CD4-positive, alpha-beta T cell treated with Interleukin-21 for 1 hour (primary cell): ENCODE results near the gene PLK3.
"Not testable (repeated sequence)": the region's sequence is repeated elsewhere in the genome, so short reads cannot be mapped to it uniquely, and the experiment has no call there.

Experiments
- DNase-seq: peaks from one replicate; pipeline ENCODE4 v3.0.0-alpha.2; 2020

Gene PLK3

DNA sequence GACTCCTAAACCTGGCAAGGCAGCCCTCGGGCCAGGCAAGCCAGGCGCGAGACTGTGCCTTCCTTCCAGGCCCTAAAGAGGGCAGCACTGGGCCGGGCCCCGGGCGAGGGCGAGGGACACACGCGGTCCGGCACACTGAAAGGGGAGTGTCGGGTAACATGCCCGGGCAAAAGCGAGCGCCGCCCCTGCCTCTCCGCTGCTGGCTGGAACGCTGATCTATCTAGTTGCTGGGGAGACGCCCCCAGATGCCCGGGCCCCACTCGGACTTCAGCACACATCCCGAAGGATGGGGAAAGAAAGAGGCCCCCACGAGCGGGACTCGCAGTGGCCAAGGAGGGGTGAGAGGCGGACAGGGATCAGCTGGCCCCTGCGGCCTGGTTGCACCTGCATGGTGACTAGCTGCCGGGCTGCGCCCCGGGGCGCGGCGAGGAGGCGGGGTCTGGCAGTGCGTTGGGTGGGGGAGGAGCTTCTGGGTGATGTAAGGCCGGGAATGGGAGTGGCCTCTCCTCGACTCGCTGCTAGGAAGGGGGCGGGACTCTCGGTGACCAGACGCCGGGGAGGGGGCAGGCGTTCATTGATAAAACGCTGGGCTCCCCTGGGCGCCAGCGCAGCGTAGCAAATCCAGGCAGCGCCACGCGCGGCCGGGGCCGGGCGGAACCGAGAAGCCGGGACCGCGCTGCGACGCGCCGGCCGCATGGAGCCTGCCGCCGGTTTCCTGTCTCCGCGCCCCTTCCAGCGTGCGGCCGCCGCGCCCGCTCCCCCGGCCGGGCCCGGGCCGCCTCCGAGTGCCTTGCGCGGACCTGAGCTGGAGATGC is at the start of gene PLK3:
PLK3 (plus strand) TSS at position 608 of the 815 bp plus-strand sequence; CDS start at position 695, 87 bp downstream.
- peak; percentile 99 for DNase-seq

GRCh38 chr1:44757420-44757819 is 42.8 kb upstream of the PLK3 start:
- DNase-seq, result no peak

DNA sequence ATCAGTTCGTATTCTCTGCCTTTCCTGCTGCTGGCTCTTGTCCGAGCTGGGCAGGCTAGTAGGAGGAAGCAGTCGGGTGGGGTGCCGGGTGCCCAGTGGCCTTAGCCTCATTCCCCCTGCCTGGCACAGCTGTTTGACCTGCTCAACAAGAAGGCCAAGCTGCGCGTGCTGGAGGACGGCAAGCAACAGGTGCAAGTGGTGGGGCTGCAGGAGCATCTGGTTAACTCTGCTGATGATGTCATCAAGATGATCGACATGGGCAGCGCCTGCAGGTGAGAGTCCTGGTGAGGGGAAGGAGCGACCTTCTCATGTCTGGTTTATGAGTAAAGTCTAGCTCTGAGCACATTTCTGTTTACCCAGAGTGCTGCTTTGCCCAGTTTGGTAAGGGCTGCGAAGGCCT is 41.1 kb upstream of the PLK3 start:
- no peak for DNase-seq

GRCh38 chr1:44760876-44761275 is 39.3 kb upstream of the PLK3 start:
- no peak for DNase-seq

- DNase-seq, result not testable (repeated sequence)
Observed at GRCh38 chr1:44766421-44766820, 33.8 kb upstream of the PLK3 start.

- DNase-seq, result peak; percentile 92
Observed at GRCh38 chr1:44775078-44775929, 24.9 kb upstream of the PLK3 start, which contains the start of gene RPS8. RPS8 (plus strand) TSS chr1:44775540; CDS start chr1:44775597, 57 bp downstream.

- DNase-seq, result peak; percentile 58
Observed at GRCh38 chr1:44775930-44776729, 24.0 kb upstream of the PLK3 start.

DNA sequence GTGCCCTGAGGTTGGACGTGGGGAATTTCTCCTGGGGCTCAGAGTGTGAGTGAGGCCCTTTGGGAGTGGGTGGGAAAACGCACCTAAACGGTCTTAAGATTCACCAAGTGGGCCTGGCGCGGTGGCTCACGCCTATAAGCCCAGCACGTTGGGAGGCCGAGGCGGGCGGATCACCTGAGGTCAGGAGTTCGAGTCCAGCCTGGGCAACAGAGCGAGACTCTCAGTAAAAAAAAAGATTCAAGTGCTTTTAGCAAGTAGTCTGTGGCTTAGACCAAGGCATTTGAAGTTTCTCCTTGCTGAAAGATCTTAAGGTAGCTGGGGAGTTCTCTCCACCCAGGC is 23.5 kb upstream of the PLK3 start:
- no peak for DNase-seq

- no peak for DNase-seq
Observed at GRCh38 chr1:44777547-44777946, 22.6 kb upstream of the PLK3 start.

DNA sequence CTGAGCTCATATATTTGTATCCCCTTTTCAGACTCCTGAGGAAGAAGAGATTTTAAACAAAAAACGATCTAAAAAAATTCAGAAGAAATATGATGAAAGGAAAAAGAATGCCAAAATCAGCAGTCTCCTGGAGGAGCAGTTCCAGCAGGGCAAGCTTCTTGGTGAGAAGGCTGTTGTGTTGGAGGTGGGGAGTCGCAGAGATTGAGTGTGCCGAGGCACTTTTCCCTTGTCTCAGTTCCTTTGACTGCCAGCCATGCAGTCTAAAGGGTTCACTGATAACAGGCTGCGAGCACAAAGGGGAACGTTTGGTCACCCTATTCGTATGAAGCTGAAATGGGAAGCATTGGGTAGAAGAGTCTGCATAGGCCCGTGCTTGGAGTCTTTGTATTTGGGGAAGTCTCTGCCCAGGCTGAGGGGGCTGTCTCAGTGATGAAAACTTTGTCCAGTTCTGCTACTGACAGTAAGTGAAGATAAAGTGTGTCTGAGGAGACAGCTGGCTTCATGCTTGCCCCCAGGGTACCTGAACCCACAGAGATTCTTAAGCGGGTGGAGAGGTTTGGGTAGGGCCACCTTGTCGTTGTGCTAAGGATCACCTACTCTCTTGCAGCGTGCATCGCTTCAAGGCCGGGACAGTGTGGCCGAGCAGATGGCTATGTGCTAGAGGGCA is 22.1 kb upstream of the PLK3 start:
- DNase-seq, result no peak

DNA sequence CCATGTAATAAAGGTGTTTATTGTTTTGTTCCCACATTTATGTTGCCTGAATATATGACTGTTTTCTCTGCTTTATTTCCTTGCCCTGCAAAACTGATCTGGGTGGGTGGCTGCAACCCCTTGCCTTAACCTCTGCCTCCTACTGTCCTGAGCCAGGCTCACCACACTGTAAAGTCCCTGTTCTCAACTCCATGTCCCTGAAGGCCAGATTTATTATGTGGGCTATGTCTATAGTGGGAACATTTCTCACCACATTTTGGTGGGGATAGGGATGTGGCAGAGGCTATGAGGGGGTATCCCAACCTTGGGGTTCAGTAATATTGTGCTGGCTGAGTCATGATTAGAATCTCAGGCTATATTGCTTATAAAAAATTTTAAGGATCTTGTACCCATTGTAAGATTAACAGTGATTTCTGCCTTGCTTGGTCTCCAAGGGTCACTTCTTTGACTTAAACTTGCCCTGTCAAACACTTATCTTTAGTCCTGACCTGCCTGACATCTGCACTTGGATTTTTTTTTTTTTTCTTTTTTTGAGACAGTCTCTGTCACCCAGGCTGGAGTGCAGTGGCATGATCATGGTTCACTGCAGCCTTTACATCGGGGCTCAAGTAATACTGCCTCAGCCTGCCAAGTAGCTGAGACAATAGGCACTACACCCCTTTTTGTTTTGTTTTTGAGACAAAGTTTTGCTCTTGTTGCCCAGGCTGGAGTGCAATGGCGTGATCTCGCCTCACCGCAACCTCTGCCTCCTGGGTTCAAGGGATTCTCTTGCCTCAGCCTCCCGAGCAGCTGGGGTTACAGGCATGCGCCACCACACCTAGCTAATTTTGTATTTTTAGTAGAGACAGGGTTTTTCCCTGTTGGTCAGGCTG is 21.2 kb upstream of the PLK3 start:
- DNase-seq, result no peak

DNA sequence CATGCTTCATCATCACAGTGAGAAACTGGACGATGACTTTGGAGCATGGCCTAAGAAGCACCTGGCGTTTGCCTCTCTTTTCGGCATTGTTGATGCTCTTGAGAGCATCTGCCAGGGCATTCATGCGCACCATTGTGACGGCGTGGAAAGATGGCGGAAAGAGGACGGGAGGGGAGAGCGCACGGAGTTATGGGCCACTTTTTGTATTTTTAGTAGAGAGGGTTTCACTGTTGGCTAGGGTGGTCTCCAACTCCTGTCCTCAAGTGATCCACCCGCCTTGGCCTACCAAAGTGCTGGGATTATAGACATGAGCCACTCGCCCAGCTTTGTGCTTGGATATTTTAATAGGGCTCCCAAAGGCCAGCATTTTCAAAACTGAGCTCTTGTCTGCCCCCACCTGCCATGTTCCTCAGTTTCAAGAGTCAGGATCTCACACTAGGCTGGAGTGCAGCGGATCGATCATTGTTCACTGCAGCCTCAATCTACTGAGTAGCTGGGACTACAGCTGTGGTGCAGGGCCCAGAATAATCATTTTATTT is 19.5 kb upstream of the PLK3 start:
- no peak for DNase-seq

DNA sequence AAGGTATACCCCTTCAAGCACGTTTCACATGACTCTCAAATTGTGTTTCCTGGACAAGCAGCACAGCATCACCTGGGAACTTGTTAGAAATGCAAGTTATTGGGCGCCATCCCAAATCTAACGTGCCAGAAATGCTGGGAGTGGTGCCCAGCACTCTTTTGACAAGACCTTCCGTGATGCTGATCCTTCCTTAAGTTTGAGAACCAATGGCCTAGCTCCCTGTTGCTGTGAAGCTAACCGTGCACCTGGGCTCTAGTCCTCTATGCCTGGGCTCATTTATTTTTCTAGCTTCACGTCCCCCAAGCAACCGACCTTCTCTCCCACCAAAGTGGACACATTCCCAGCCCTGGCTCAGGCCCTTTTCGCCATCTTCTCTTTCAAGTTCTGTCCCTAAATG is 16.5 kb upstream of the PLK3 start:
- DNase-seq, result no peak

DNA sequence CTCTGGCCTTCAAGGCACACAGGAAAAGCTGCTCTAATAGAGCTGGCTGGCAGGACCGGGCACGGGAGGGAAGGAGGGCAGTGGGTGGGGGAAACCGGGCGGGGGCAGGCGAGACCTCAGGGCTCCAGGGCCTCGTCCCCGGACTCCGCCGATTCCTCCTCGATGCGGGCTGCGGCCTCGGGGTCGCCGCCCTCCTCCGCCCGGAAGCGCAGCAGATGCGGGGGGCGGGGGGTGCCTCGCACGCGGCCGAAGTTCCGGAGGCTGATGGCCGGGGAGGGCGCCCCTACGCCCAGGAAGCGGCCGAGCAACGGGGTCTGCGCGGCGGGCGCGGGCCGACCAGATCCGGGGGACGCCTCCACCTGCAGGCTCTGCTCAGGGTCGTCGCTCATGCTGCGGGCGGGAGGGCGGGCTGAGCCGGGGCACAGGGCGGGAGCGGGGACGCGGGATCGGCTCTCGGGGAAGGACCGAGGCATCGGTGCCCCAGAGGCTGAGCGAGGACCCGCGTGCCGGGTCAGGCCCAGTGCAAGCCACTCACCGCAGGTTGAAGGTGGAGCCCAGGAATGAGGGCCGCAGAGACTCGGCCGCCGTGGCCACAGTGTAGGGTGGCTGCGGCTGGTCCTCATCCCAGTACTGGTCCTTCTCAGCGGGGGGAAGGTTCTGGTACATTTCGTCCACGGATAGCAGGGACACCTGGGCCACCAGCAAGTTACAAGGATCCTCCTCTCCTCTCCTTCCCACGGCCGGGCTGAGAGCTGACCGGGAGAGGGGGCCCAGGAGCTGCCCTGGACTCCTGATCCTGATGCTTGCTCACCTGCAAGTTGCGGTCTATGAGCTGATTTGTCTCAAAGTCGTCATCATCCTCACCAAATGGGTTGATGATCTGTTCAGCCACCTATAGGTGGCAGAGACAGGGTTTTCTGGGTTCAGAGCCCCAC is 15.8 kb upstream of the PLK3 start:
- DNase-seq, result peak; percentile 38

- no peak for DNase-seq
Observed at GRCh38 chr1:44785029-44785380, 15.2 kb upstream of the PLK3 start.

DNA sequence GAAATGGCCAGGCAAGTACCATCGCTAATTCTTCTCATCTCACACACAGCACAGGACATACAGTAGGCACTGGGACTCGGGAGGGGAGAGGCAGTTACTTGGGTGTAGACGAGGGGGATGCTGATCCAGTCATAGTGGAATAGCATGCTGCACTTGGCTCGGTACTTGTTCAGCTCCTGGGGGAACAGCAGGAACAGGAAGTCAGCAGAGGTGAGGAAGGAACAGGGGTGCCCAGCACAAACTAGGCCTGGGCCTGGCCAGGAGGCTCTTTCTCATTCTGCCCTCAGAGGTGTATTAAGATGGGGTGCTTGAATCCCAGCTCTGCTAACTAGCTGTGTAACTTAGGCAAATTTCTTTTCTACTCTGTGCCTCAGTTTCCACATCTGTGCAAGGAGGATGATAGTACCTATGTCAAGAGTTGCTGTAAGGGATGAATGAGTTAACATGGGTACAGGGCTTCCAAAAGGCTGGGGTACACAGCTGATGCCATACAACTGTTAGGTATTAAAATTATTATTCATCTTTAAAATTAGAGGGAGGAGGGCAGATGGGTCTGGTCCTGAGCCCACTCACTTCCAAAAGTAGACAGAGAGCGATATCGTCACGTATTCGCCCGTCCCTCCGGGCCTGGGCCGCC is 14.6 kb upstream of the PLK3 start:
- DNase-seq, result no peak

DNA sequence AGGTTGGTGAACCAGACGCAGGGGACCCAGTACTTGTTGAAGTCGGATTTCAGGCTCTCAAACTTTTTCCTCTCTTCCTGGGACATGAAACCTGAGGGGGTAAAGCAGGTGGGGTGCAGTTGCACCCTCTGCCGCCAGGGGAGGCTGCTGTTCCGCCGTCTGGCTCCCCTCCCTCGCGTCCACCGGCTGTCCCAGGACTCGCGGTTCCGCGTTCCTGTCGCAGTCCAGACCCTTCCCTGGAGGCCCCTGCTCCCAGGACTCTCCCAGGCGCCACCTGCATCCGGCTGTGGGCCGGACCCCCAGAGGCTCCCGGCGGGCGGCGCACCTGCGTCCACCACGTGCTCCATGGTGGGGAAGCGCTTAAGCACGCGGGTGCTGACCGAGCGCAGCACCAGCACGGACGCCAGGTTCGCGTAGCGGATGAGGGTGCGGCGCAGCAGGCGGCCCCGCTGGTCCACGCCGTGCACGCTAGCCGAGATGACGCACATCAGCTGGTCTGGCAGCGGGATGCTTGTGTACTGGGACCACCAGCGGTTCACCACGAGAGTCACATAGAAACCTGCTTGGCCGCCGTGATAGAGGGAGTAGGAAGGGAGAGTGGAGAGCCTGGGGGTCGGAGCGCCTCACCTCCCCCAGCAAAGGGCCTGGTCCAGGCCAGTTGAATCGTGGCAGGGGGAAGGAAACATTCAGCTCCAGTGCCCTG is 13.9 kb upstream of the PLK3 start:
- DNase-seq, result peak; percentile 81

- no peak for DNase-seq
Observed at GRCh38 chr1:44786841-44787426, 13.2 kb upstream of the PLK3 start.

GRCh38 chr1:44787506-44787905 is 12.7 kb upstream of the PLK3 start:
- no peak for DNase-seq
